Natural killer cell (primary cell): ENCODE measurements around the gene SACM1L. TPM values are rescaled to one million over a fixed set of nuclear protein-coding genes. Genes with fewer than 3 reads are reported as not detected.

Experiments
- ATAC-seq, 3 donors: fragments of 150-1000 bp in 2 of 3; fragments of 200-7000 bp in 1 of 3; cut with Tn5 transposase; 1 replicate in 1 of 3; 2 replicates in 2 of 3; pipeline ENCODE4 v1.10.0; 2021; ENCODE audit warnings: mild to moderate bottlenecking in 2 of 3, moderate library complexity in 2 of 3
- DNase-seq, 2 donors: peaks; one replicate each; pipeline versions ENCODE4 v3.0.0 to v3.0.0-alpha.2; 2013 to 2021; ENCODE audit warnings: mixed read lengths in 1 of 2
- H3K27ac ChIP-seq: one replicate; pipeline ENCODE4 v1.5.1; 2013; ENCODE audit warnings: mild to moderate bottlenecking, low read length
- H3K27me3 ChIP-seq: one replicate; pipeline ENCODE4 v1.6.1; 2013; ENCODE audit warnings: low read length; ENCODE audit not compliant: control insufficient read depth, insufficient read depth
- H3K36me3 ChIP-seq: one replicate; pipeline ENCODE4 v1.6.1; 2013; ENCODE audit warnings: low read length; ENCODE audit not compliant: control insufficient read depth, insufficient read depth
- H3K4me1 ChIP-seq: one replicate; pipeline ENCODE4 v1.6.1; 2013; ENCODE audit warnings: low read length; ENCODE audit not compliant: control insufficient read depth, insufficient read depth
- H3K4me3 ChIP-seq: one replicate; pipeline ENCODE4 v1.5.1; 2013; ENCODE audit warnings: low read length
- H3K9me3 ChIP-seq: one replicate; pipeline ENCODE4 v1.6.1; 2013; ENCODE audit warnings: low read length; ENCODE audit not compliant: control insufficient read depth, insufficient read depth
- H3K27ac Mint-ChIP-seq, 2 donors: one replicate each; pipeline ENCODE4 v1.8.0; 2022; ENCODE audit warnings: mild to moderate bottlenecking in 2 of 2, mixed read lengths in 2 of 2, moderate library complexity in 1 of 2
- H3K27me3 Mint-ChIP-seq, 2 donors: one replicate each; pipeline ENCODE4 v1.8.0; 2022; ENCODE audit warnings: low read depth in 2 of 2, mixed read lengths in 2 of 2
- H3K36me3 Mint-ChIP-seq: one replicate; pipeline ENCODE4 v1.8.0; 2022; ENCODE audit warnings: mixed read lengths
- H3K4me1 Mint-ChIP-seq, 2 donors: one replicate each; pipeline ENCODE4 v1.8.0; 2022; ENCODE audit warnings: mixed read lengths in 2 of 2
- H3K4me3 Mint-ChIP-seq: one replicate; pipeline ENCODE4 v1.8.0; 2022; ENCODE audit warnings: mild to moderate bottlenecking, moderate library complexity, mixed read lengths
- H3K9me3 Mint-ChIP-seq, 2 donors: one replicate each; pipeline ENCODE4 v1.8.0; 2022; ENCODE audit warnings: mixed read lengths in 2 of 2
- WGBS: methylation state at CpG from one replicate; pipeline ENCODE4 v1.1.7; 2013; ENCODE audit warnings: missing lambda C conversion rate; ENCODE audit not compliant: insufficient coverage; 5-methylcytosine and 5-hydroxymethylcytosine counted together
- intact Hi-C: fragments of 100-400 bp; cut with micrococcal nuclease; formaldehyde crosslinking; loops from one replicate; pipeline ENCODE4 v1.14.2; 2022
- total RNA-seq, 4 donors: library from RNA; stranded (reverse); fragments of 120-200 nt in 1 of 4; gene quantifications; one replicate each; pipeline versions ENCODE4 v1.2.3 to v1.2.4, GENCODE V29; 2013 to 2022
- TF ChIP-seq, protein P1 (sequence below): fragments of 200-600 bp; IDR thresholded peaks from one replicate; pipeline ENCODE4 v1.8.0; 2022; ENCODE audit warnings: antibody characterized with exemption

SACM1L gene
- total RNA-seq, 3 donors from 2014 or later (not counting 1 experiment from before 2014, with no cell fraction given), result 93.2 to 110 (median 93.9) TPM

DNA sequence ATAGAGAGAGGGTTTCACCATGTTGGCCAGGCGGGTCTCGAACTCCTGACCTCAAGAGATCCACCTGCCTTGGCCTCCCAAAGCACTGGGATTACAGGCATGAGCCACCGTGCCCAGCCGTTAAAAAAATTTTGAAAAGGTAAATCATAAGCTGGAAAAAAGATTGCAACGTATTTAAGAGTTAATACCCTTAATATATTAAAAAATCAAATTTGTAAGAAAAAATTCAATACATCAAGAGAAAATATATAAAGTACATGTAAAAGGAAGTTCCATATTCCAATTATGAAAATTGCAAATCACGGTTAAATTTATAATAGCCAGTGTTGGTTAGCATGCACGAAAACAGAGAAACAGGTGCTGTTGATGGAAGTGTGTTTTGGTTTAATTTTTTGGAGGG, 2.3 kb upstream of the SACM1L start:
- Mint-ChIP-seq H3K36me3 (peaks cover 7% of the 10 kb centered on the region), H3K4me3 (no peak overlapping the region), H3K27ac (no peak overlapping the region), H3K9me3 (no peaks in the 10 kb centered on the region), H3K27me3 (peaks cover 4 to 7% of the 10 kb centered on the region in 2 donors), H3K4me1 (peaks cover 33 to 34% of the 10 kb centered on the region in 2 donors)
- TF ChIP-seq, protein P1, sequence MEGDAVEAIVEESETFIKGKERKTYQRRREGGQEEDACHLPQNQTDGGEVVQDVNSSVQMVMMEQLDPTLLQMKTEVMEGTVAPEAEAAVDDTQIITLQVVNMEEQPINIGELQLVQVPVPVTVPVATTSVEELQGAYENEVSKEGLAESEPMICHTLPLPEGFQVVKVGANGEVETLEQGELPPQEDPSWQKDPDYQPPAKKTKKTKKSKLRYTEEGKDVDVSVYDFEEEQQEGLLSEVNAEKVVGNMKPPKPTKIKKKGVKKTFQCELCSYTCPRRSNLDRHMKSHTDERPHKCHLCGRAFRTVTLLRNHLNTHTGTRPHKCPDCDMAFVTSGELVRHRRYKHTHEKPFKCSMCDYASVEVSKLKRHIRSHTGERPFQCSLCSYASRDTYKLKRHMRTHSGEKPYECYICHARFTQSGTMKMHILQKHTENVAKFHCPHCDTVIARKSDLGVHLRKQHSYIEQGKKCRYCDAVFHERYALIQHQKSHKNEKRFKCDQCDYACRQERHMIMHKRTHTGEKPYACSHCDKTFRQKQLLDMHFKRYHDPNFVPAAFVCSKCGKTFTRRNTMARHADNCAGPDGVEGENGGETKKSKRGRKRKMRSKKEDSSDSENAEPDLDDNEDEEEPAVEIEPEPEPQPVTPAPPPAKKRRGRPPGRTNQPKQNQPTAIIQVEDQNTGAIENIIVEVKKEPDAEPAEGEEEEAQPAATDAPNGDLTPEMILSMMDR, result no peak
- Histone ChIP-seq H3K27me3 (no peaks in the 10 kb centered on the region), H3K27ac (no peak overlapping the region), H3K9me3 (no peaks in the 10 kb centered on the region), H3K36me3 (peaks cover 2% of the 10 kb centered on the region), H3K4me3 (no peak overlapping the region), H3K4me1 (peaks cover 20% of the 10 kb centered on the region)
- 98% methylated on average over 4 of the region's 7 CpGs for WGBS
- ATAC-seq (no peak), DNase-seq (no peak)
- intact Hi-C loops, result no loop called here

DNA sequence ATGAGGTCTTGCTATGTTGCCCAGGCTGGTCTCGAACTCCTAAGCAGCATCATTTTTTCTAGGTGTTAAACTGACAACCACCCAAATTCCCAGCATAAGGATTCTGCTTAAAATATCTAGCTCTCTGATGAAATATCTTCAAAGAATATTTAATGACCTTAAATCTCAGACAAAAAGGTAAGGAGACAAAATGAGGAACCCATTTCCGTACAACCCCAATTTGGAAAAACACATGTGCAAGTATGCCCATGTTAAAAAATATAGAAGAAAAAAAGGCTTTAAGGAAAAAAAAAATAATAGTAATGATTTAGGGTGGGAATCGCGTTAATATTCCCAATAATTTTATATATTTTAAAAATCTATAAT, 1.4 kb upstream of the SACM1L start:
- Histone ChIP-seq H3K9me3 (no peaks in the 10 kb centered on the region), H3K4me1 (peaks cover 27% of the 10 kb centered on the region), H3K27me3 (no peaks in the 10 kb centered on the region), H3K27ac (peak overlapping the region; percentile 79), H3K36me3 (peaks cover 5% of the 10 kb centered on the region), H3K4me3 (peak overlapping the region; percentile 63)
- peak overlapping the region; percentile 79 for H3K4me3 Mint-ChIP-seq
- peaks cover 4 to 7% of the 10 kb centered on the region in 2 donors for H3K27me3 Mint-ChIP-seq
- H3K36me3 Mint-ChIP-seq, result peaks cover 7% of the 10 kb centered on the region
- no peaks in the 10 kb centered on the region for H3K9me3 Mint-ChIP-seq
- H3K4me1 Mint-ChIP-seq, result peaks cover 42 to 43% of the 10 kb centered on the region in 2 donors
- intact Hi-C loops, result loop anchor here (2.0 kb wide), 1 partner anchor 23 kb away; no protein-coding TSS in a partner anchor
- WGBS, result no CpG with 5 or more reads among the region's 4 CpGs
- no peak for DNase-seq
- ATAC-seq, result no peak
- TF ChIP-seq, protein P1, result no peak
- peak overlapping the region; percentile 97 to 100 for H3K27ac Mint-ChIP-seq

DNA sequence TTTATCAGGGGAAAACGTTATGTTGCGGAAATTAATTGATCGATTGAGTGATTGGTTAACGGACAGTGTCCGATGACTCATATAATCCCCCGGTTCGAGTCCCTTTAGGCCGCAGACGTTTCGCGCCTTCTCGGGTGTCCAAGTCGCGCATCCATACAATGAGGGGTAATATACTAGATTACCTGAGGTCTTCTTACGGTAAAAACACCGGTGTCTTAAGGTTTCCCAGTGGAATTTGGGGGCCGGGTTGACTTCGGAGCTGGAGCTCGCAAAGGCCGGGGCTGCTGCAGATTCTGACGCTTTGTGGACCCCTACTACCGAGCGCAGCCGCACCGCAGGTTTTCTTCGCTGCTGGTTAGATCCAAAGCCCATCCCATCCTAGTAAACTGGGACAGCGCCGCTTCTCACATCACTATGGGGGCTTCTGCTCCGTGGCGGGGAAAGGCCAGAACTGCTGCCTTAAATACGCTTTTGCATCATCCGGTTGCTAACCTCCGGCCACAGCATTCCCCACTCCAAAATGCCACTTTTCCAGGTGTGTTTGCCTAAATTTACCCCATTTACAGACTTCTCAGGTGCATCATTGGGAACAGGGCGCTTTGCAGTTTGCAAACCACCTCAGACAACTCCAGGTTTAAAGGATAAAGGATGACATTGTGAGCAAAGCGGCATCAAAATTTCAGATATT, 858 bp upstream of the SACM1L start:
- Mint-ChIP-seq H3K9me3 (no peaks in the 10 kb centered on the region), H3K4me3 (peak overlapping the region; percentile 99), H3K4me1 (peaks cover 48 to 49% of the 10 kb centered on the region in 2 donors), H3K27me3 (peaks cover 4 to 7% of the 10 kb centered on the region in 2 donors), H3K27ac (peak overlapping the region; percentile 97 to 100), H3K36me3 (peaks cover 7% of the 10 kb centered on the region)
- peaks cover 30% of the 10 kb centered on the region for H3K4me1 ChIP-seq
- ATAC-seq, result no peak
- peaks cover 9% of the 10 kb centered on the region for H3K36me3 ChIP-seq
- peak; percentile 23 to 64 for DNase-seq
- intact Hi-C loops, result loop anchor here (2.0 kb wide), 1 partner anchor 24 kb away; no protein-coding TSS in a partner anchor
- WGBS, result under 1% methylated on average over 35 of the region's 35 CpGs
- no peaks in the 10 kb centered on the region for H3K9me3 ChIP-seq
- H3K4me3 ChIP-seq, result peak overlapping the region; percentile 63
- TF ChIP-seq, protein P1, result no peak
- H3K27ac ChIP-seq, result peak overlapping the region; percentile 79
- no peaks in the 10 kb centered on the region for H3K27me3 ChIP-seq
